ENCODE measurements around the gene MAL.

The MAL gene

GRCh38 chr2:95058989-95059641, 33.6 kb downstream of the MAL start:
- no peak for TF ChIP-seq TSHZ2 (CRISPR knock-in tag; IDR thresholded peaks at IDR 0.05)
- no peak for TF ChIP-seq ZC3H10 (CRISPR knock-in tag; IDR thresholded peaks at IDR 0.05)
- no peak for TF ChIP-seq ZNF8 (CRISPR knock-in tag; IDR thresholded peaks at IDR 0.05)
- no peak for TF ChIP-seq ZFP30 (CRISPR knock-in tag; IDR thresholded peaks at IDR 0.05)
- TF ChIP-seq TOX (CRISPR knock-in tag; IDR thresholded peaks at IDR 0.05; ENCODE audit: borderline replicate concordance), result no peak
- no peak for TF ChIP-seq CSDC2 (CRISPR knock-in tag; IDR thresholded peaks at IDR 0.05)
- no peak for TF ChIP-seq ARNTL (CRISPR knock-in tag; IDR thresholded peaks at IDR 0.05; ENCODE audit: borderline replicate concordance, low read depth)
- no peak for TF ChIP-seq CSRNP3 (CRISPR knock-in tag; IDR thresholded peaks at IDR 0.05)
- no peak for TF ChIP-seq BACH2 (CRISPR knock-in tag; IDR thresholded peaks at IDR 0.05; ENCODE audit: borderline replicate concordance)
- no peak for TF ChIP-seq PATZ1 (CRISPR knock-in tag; IDR thresholded peaks at IDR 0.05; ENCODE audit: borderline replicate concordance)
- TF ChIP-seq ZFP3 (CRISPR knock-in tag; IDR thresholded peaks at IDR 0.05), result no peak
- no peak for ATAC-seq

- no peak for ATAC-seq
- TF ChIP-seq POU6F1 (CRISPR knock-in tag; IDR thresholded peaks at IDR 0.05; ENCODE audit: borderline replicate concordance, low read depth) (no peak), CSDC2 (CRISPR knock-in tag; IDR thresholded peaks at IDR 0.05) (no peak), GLIS3 (CRISPR knock-in tag; IDR thresholded peaks at IDR 0.05) (no peak), ZFP30 (CRISPR knock-in tag; IDR thresholded peaks at IDR 0.05) (no peak), RARB (CRISPR knock-in tag; IDR thresholded peaks at IDR 0.05) (no peak), TCF4 (CRISPR knock-in tag; IDR thresholded peaks at IDR 0.05; ENCODE audit: borderline replicate concordance) (no peak), TSHZ2 (CRISPR knock-in tag; IDR thresholded peaks at IDR 0.05) (no peak), SNAI2 (CRISPR knock-in tag; IDR thresholded peaks at IDR 0.05) (no peak), CSRNP3 (CRISPR knock-in tag; IDR thresholded peaks at IDR 0.05) (no peak), PPARA (CRISPR knock-in tag; IDR thresholded peaks at IDR 0.05; ENCODE audit: borderline replicate concordance) (no peak), BACH2 (CRISPR knock-in tag; IDR thresholded peaks at IDR 0.05; ENCODE audit: borderline replicate concordance) (no peak), ZFP3 (CRISPR knock-in tag; IDR thresholded peaks at IDR 0.05) (no peak)
These were observed 34.3 kb downstream of the MAL start for GRCh38 chr2:95059656-95060370.
